ENCODE data around the gene CRLF2. TPM values are rescaled to one million over a fixed set of nuclear protein-coding genes. Genes with fewer than 3 reads are reported as not detected.
A peak's percentile ranks its signal among the peaks of the same experiment; 100 is the strongest.
"Not testable (repeated sequence)": the region's sequence is repeated elsewhere in the genome, so short reads cannot be mapped to it uniquely, and the experiment has no call there.

CRLF2 gene
- total RNA-seq, 6 experiments from 2014 or later, result 0.15 to 0.16 TPM; not detected in 4

- Mint-ChIP-seq H3K9me3 (peaks cover 5% of the 10 kb centered on the region), H3K27ac (no peak overlapping the region), H3K4me1 (ENCODE audit: low read depth) (peaks cover 25% of the 10 kb centered on the region), H3K27me3 (ENCODE audit: insufficient read depth) (peaks cover 6% of the 10 kb centered on the region), H3K36me3 (ENCODE audit: low read depth) (no peaks in the 10 kb centered on the region), H3K4me3 (no peak overlapping the region)
- no peak for DNase-seq
- TF ChIP-seq CTCF (IDR thresholded peaks at IDR 0.05), result no peak
Measured at GRCh38 chrX:1210844-1211243, 1.6 kb downstream of the CRLF2 start.

DNA sequence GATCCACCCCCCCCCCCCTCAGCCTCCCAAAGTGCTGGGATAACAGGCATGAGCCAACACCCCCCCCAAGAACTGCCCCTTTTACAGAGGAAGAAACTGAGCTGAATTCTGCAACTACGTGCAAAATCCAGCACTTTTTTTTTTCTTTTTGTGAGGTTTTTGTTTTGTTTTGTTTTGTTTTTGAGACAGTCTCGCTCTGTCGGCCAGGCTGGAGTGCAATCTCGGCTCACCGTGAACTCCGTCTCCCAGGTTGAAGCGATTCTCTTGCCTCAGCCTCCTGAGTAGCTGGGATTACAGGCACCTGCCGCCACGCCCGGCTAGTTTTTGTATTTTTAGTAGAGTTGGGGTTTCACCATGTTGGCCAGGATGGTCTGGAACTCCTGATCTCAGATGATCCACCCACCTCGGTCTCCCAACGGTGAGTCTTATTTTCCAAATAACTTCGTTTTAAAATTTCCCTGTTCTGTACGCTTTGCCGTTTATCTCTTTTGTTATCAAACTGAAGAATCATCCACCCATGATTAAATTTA lies 4.9 kb downstream of the CRLF2 start:
- Mint-ChIP-seq H3K4me1 (ENCODE audit: low read depth) (peaks cover 34% of the 10 kb centered on the region), H3K27ac (peak overlapping the region; percentile 89), H3K4me3 (no peak overlapping the region), H3K9me3 (peaks cover 5% of the 10 kb centered on the region), H3K36me3 (ENCODE audit: low read depth) (no peaks in the 10 kb centered on the region), H3K27me3 (ENCODE audit: insufficient read depth) (peaks cover 7% of the 10 kb centered on the region)
- no peak for DNase-seq
- TF ChIP-seq CTCF (IDR thresholded peaks at IDR 0.05), result no peak

- peak; percentile 86 for DNase-seq
- no peaks in the 10 kb centered on the region for H3K36me3 Mint-ChIP-seq (ENCODE audit: low read depth)
- H3K27me3 Mint-ChIP-seq (ENCODE audit: insufficient read depth), result peaks cover 5% of the 10 kb centered on the region
- peak overlapping the region; percentile 65 for H3K4me3 Mint-ChIP-seq
- no peak for TF ChIP-seq CTCF (IDR thresholded peaks at IDR 0.05)
- H3K4me1 Mint-ChIP-seq (ENCODE audit: low read depth), result peaks cover 28% of the 10 kb centered on the region
- peaks cover 5% of the 10 kb centered on the region for H3K9me3 Mint-ChIP-seq
- H3K27ac Mint-ChIP-seq, result no peak overlapping the region; the same call in 1 of the 2 replicates
Measured at GRCh38 chrX:1205681-1206611, 6.5 kb downstream of the CRLF2 start.

- TF ChIP-seq CTCF (IDR thresholded peaks at IDR 0.05), result no peak
- H3K36me3 Mint-ChIP-seq (ENCODE audit: low read depth), result no peaks in the 10 kb centered on the region
- H3K4me3 Mint-ChIP-seq, result no peak overlapping the region
- peaks cover 15% of the 10 kb centered on the region for H3K4me1 Mint-ChIP-seq (ENCODE audit: low read depth)
- no peaks in the 10 kb centered on the region for H3K9me3 Mint-ChIP-seq
- H3K27me3 Mint-ChIP-seq (ENCODE audit: insufficient read depth), result peaks cover 1% of the 10 kb centered on the region; the same call in 1 of the 2 replicates
- H3K27ac Mint-ChIP-seq, result no peak overlapping the region
- no peak for DNase-seq
Measured at GRCh38 chrX:1202251-1202650, 10.2 kb downstream of the CRLF2 start.

GRCh38 chrX:1196436-1196835 lies 16.0 kb downstream of the CRLF2 start:
- H3K4me1 Mint-ChIP-seq (ENCODE audit: low read depth), result no peaks in the 10 kb centered on the region
- no peak overlapping the region for H3K4me3 Mint-ChIP-seq
- TF ChIP-seq CTCF (IDR thresholded peaks at IDR 0.05), result no peak
- no peaks in the 10 kb centered on the region; the same call in 1 of the 2 replicates for H3K9me3 Mint-ChIP-seq
- H3K27me3 Mint-ChIP-seq (ENCODE audit: insufficient read depth), result no peaks in the 10 kb centered on the region; the same call in none of the 2 replicates
- no peak overlapping the region for H3K27ac Mint-ChIP-seq
- no peak for DNase-seq
- no peaks in the 10 kb centered on the region for H3K36me3 Mint-ChIP-seq (ENCODE audit: low read depth)

DNA sequence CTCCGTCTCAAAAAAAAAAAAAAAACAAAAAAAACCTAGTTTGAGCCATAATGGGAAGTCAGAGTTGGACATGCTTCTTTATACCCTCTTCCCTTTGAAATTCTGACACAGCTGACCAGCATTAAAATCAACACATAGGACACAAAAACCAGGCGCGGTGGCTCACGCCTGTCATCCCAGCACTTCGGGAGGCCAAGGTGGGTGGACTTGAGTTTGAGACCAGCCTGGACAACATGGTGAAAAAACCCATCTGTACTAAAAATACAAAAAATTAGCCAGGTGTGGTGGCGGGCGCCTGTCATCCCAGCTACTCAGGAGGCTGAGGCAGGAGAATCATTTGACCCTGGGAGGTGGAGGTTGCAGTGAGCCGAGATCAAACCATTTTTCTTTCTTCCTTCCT lies 20.3 kb downstream of the CRLF2 start:
- not testable (repeated sequence) for H3K36me3 Mint-ChIP-seq (ENCODE audit: low read depth); H3K4me1 Mint-ChIP-seq (ENCODE audit: low read depth); H3K27ac Mint-ChIP-seq; H3K27me3 Mint-ChIP-seq (ENCODE audit: insufficient read depth); H3K9me3 Mint-ChIP-seq; DNase-seq; H3K4me3 Mint-ChIP-seq

Measured in HFFc6 (cell line).